K562 (cell line): ENCODE data around the gene AKT1S1. TPM values are rescaled to one million over a fixed set of nuclear protein-coding genes. Genes with fewer than 3 reads are reported as not detected.

ENCODE experiments used
- ATAC-seq: fragments of 200-7000 bp; cut with Tn5 transposase; 3 replicates; pipeline ENCODE4 v1.9.1; 2020; ENCODE audit warnings: moderate library complexity
- BruUV-seq: library from RNA; stranded (reverse); fragments of 400-500 nt; replicated peaks from 2 replicates; lab custom pipeline; 2021; lab: Mats Ljungman, UMichigan
- CTCF ChIA-PET: fragments of 300-600 bp; formaldehyde crosslinking; extraction: SDS; loops from one replicate; lab custom pipeline; 2021; ENCODE audit warnings: low intra/inter-chr PET ratio; lab: Yijun Ruan, JAX
- POLR2A ChIA-PET: fragments of 300-600, 350-650 bp; sonication (Branson Sonifier 250); formaldehyde crosslinking; extraction: SDS; loops from one replicate; lab custom pipeline; 2021; ENCODE audit warnings: antibody characterized with exemption, inconsistent platforms; lab: Yijun Ruan, JAX
- DNase-seq, 4 experiments: peaks; one replicate each; pipeline versions ENCODE4 v3.0.0 to v3.0.0-alpha.2; 2011 to 2018; ENCODE audit warnings: low spot score in 3 of 4, mixed read lengths in 3 of 4; ENCODE audit errors: extremely low read depth in 1 of 4
- FAIRE-seq: peaks from 2 replicates; lab custom pipeline; 2011; peaks lifted over from hg19 to GRCh38; lab: Jason Lieb, UNC
- H2AFZ ChIP-seq: 2 replicates; pipeline ENCODE4 v1.6.0; 2011; ENCODE audit warnings: low read depth, low read length, control low read depth, inconsistent platforms
- H3K27ac ChIP-seq: fragments of 200-600 bp; 3 replicates; pipeline ENCODE4 v1.8.0; 2011; ENCODE audit warnings: low read depth, mild to moderate bottlenecking, control low read depth, inconsistent platforms, low read length, moderate library complexity, mixed read lengths; ENCODE audit errors: extremely low read depth
- H3K27me3 ChIP-seq, 2 experiments: fragments of 300-600 bp in 1 of 2; 2 replicates in 1 of 2; 3 replicates in 1 of 2; pipeline versions ENCODE4 v1.6.0 to v1.8.0; 2011; ENCODE audit warnings: inconsistent platforms in 2 of 2, low read length in 2 of 2, mild to moderate bottlenecking in 1 of 2, mixed read lengths in 1 of 2, moderate library complexity in 1 of 2; ENCODE audit not compliant: control insufficient read depth in 2 of 2, insufficient read depth in 2 of 2
- H3K36me3 ChIP-seq: fragments of 300-600 bp; 3 replicates; pipeline ENCODE4 v1.8.0; 2011; ENCODE audit warnings: mild to moderate bottlenecking, low read length, inconsistent platforms; ENCODE audit not compliant: control insufficient read depth, insufficient read depth
- H3K4me1 ChIP-seq, 2 experiments: fragments of 200-600 bp in 1 of 2; replicated peaks in 1 of 2; 2 replicates in 1 of 2; 3 replicates in 1 of 2; pipeline versions ENCODE4 v1.5.1 to v1.8.0; 2011; ENCODE audit warnings: inconsistent platforms in 2 of 2, low read length in 2 of 2, mild to moderate bottlenecking in 1 of 2, mixed read lengths in 1 of 2, moderate library complexity in 1 of 2; ENCODE audit not compliant: control insufficient read depth in 2 of 2, insufficient read depth in 2 of 2
- H3K4me2 ChIP-seq: 2 replicates; pipeline ENCODE4 v1.6.1; 2011; ENCODE audit warnings: low read length, control low read depth, inconsistent platforms, mixed read lengths; ENCODE audit not compliant: insufficient read depth
- H3K4me3 ChIP-seq: fragments of 200-600 bp; sonication (generic), shearing (Covaris generic); 2 replicates; pipeline ENCODE4 v1.5.1; 2016; ENCODE audit warnings: control low read depth, inconsistent platforms
- H3K79me2 ChIP-seq: fragments of 200-600 bp; 3 replicates; pipeline ENCODE4 v1.8.0; 2011; ENCODE audit warnings: low read length, inconsistent platforms; ENCODE audit not compliant: control insufficient read depth, insufficient read depth
- H3K9ac ChIP-seq, 2 experiments: 2 replicates each; pipeline versions ENCODE4 v1.6.0 to v1.6.1; 2011; ENCODE audit warnings: low read depth in 2 of 2, low read length in 2 of 2, control low read depth in 1 of 2, inconsistent platforms in 1 of 2, mild to moderate bottlenecking in 1 of 2, mixed read lengths in 1 of 2; ENCODE audit not compliant: insufficient read depth in 1 of 2
- H3K9me1 ChIP-seq: one replicate; pipeline ENCODE4 v1.6.0; 2011; ENCODE audit warnings: inconsistent platforms, mild to moderate bottlenecking, low read length, moderate library complexity; ENCODE audit not compliant: control insufficient read depth, insufficient read depth
- H3K9me3 ChIP-seq: replicated peaks from 2 replicates; pipeline ENCODE4 v1.5.1; 2011; ENCODE audit warnings: low read depth, low read length, inconsistent platforms; ENCODE audit not compliant: control insufficient read depth, insufficient read depth
- H4K20me1 ChIP-seq: replicated peaks from 2 replicates; pipeline ENCODE4 v1.6.1; 2011; ENCODE audit warnings: low read length, inconsistent platforms, mixed read lengths; ENCODE audit not compliant: control insufficient read depth, insufficient read depth
- FOXK2 ChIP-seq, 2 experiments: fragments of 450-650 bp; IDR thresholded peaks in 1 of 2; conservative IDR thresholded peaks in 1 of 2; 2 replicates each; pipeline ENCODE4 v1.6.1; 2016; ENCODE audit warnings: low read depth in 2 of 2, mild to moderate bottlenecking in 1 of 2
- KDM1A ChIP-seq, 2 experiments: fragments of 450-650 bp; IDR thresholded peaks; 2 replicates each; pipeline ENCODE4 v1.6.1; 2016; ENCODE audit warnings: mild to moderate bottlenecking in 2 of 2
- NFIC ChIP-seq: fragments of 450-650 bp; IDR thresholded peaks from 2 replicates; pipeline ENCODE4 v1.6.1; 2017; ENCODE audit warnings: mild to moderate bottlenecking, inconsistent platforms
- RAD21 ChIP-seq, 2 experiments: fragments of 250-450 bp in 1 of 2; fragments of 450-650 bp in 1 of 2; sonication (Bioruptor Pico) in 1 of 2; formaldehyde crosslinking in 1 of 2; IDR thresholded peaks in 1 of 2; conservative IDR thresholded peaks in 1 of 2; 2 replicates each; pipeline versions ENCODE4 v1.4.0 to v1.8.0; 2020 to 2022; ENCODE audit warnings: mild to moderate bottlenecking in 2 of 2, moderate library complexity in 1 of 2
- WGBS: fragments of 100-300 bp; shearing (Covaris generic); methylation state at CpG from one replicate; pipeline ENCODE4 v1.1.6; 2016; ENCODE audit warnings: low coverage, mixed read lengths; ENCODE audit not compliant: insufficient coverage; ENCODE audit errors: missing lambda C conversion rate; 5-methylcytosine and 5-hydroxymethylcytosine counted together
- in situ Hi-C: fragments of 300-500 bp; cut with MboI; formaldehyde crosslinking; loops from 4 replicates; pipeline ENCODE4 v1.15.0; 2018; ENCODE audit warnings: inconsistent platforms, mixed read lengths
- intact Hi-C: fragments of 100-400 bp; cut with micrococcal nuclease; formaldehyde crosslinking; loops from 2 replicates; pipeline ENCODE4 v1.14.2; 2022
- polyA plus RNA-seq, 8 experiments: library from polyadenylated mRNA; depleted of rRNA in 4 of 8; stranded (reverse) in 5 of 8; unstranded in 3 of 8; fragments of >200 nt; fragmentation: Nextera tagmentation in 2 of 8; fragmentation: Illumina TruSeq in 1 of 8; extraction: Ambion mirVana in 2 of 8; extraction: Trizol in 1 of 8; gene quantifications; 2 replicates each; pipeline versions ENCODE4 v1.2.1 to v1.2.3, GENCODE V29; 2011 to 2014; ENCODE audit warnings: inconsistent platforms in 1 of 8, missing spikeins in 1 of 8
- total RNA-seq, 7 experiments: library from RNA; depleted of rRNA in 6 of 7; stranded (reverse); fragments of >200 nt in 6 of 7; fragmentation: Illumina TruSeq in 2 of 7; extraction: Trizol in 2 of 7; gene quantifications; 2 replicates each; pipeline versions ENCODE4 v1.2.1 to v1.2.3, GENCODE V29; 2011 to 2021; ENCODE audit warnings: low replicate concordance in 1 of 7

AKT1S1 gene
- total and polyA plus RNA-seq, 9 of the 15 experiments (the other 6 are each of a cell fraction or from before 2014, with no cell fraction given), result 1.2 to 50.3 (median 17.1) TPM

DNA sequence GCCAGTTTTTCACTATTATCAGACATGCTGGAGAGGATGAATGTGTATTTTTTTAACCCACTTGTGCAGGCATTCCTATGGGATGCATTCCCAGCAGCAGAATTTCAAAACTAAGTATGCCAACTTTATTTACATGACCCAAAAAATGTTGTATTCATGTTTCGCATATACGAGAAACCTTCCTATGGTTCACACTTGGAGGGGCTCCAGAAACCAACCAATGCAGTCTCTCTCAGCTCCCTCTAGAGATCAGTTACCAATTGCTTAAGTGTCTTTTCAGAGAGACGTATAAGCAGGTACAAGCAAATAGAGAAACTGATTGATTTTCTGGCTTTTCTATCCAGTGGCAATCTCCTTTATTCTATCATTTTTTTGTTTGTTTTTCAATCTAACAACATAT, 31.7 kb downstream of the AKT1S1 start:
- in situ Hi-C loops, result no loop called here
- ATAC-seq (no peak), FAIRE-seq (no peak), DNase-seq (no peak)
- no peak overlapping the region for H3K4me3 ChIP-seq
- 52% methylated on average over 3 of the region's 3 CpGs for WGBS
- H4K20me1 ChIP-seq, result no peaks in the 10 kb centered on the region
- H3K36me3 ChIP-seq, result peaks cover 9% of the 10 kb centered on the region; the same call in 2 of the 3 replicates
- intact Hi-C loops, result loop anchor here (2.0 kb wide), 1 partner anchor 27 kb away; the partner anchor contains the start of gene MED25
- TF ChIP-seq NFIC (0 out of 2 replicates have a peak, but pooled peaks have one; percentile 15), RAD21 (CRISPR knock-in tag; conservative IDR thresholded peaks at IDR 0.05 in 1 of 2, IDR thresholded peaks at IDR 0.05 in 1 of 2) (0 out of 4 replicates have a peak, but pooled peaks of 1 of the 2 experiments have one; percentile 4), KDM1A (IDR thresholded peaks at IDR 0.05) (no peak), FOXK2 (conservative IDR thresholded peaks at IDR 0.05 in 1 of 2, IDR thresholded peaks at IDR 0.05 in 1 of 2; ENCODE audit: low read depth in 2 of 2) (no peak)
- H3K79me2 ChIP-seq, result peaks cover 18% of the 10 kb centered on the region
- 0 out of 2 replicates have a peak, but pooled peaks cover 6% of the 10 kb centered on the region for H3K9me3 ChIP-seq
- H3K9ac ChIP-seq, result no peak overlapping the region
- H2AFZ ChIP-seq, result no peak overlapping the region
- no peak overlapping the region for H3K4me2 ChIP-seq
- POLR2A ChIA-PET, result interaction anchor here (1.2 kb wide), 1 partner anchor 19 kb away, joined by 4 read pairs; no protein-coding TSS in a partner anchor
- BruUV-seq, result no TSS peak
- CTCF ChIA-PET, result no interaction called here
- no peaks in the 10 kb centered on the region for H3K27me3 ChIP-seq
- H3K27ac ChIP-seq, result no peak overlapping the region
- H3K9me1 ChIP-seq, result peaks cover 3% of the 10 kb centered on the region
- peaks cover 28 to 31% of the 10 kb centered on the region in 2 experiments for H3K4me1 ChIP-seq
